ENCODE data around the gene MAGEA8.

GRCh38 chrX:149853925-149854324 is 27.1 kb upstream of the MAGEA8 start:
- TF ChIP-seq CTCF (IDR thresholded peaks at IDR 0.05) (no peak), POLR2A (IDR thresholded peaks at IDR 0.05) (no peak)
